K562 (cell line): Measurements from ENCODE around the gene OSBPL3. TPM values are rescaled to one million over a fixed set of nuclear protein-coding genes. Genes with fewer than 3 reads are reported as not detected.

Source experiments
- HES1 ChIP-seq: fragments of 450-650 bp; IDR thresholded peaks from 2 replicates; pipeline ENCODE4 v1.6.1; 2016; ENCODE audit warnings: low read depth, mild to moderate bottlenecking, moderate library complexity
- MAFG ChIP-seq: fragments of 450-650 bp; conservative IDR thresholded peaks from 2 replicates; pipeline ENCODE4 v1.6.1; 2016; ENCODE audit warnings: missing genetic modification characterization, missing compliant biosample characterization
- NBN ChIP-seq: fragments of 450-650 bp; IDR thresholded peaks from 2 replicates; pipeline ENCODE4 v1.6.1; 2016; ENCODE audit warnings: low read depth, mild to moderate bottlenecking
- REST ChIP-seq, 2 experiments: fragments of 450-650 bp; formaldehyde crosslinking in 1 of 2; IDR thresholded peaks; 2 replicates each; pipeline versions ENCODE4 v1.4.0 to v1.6.1; 2014 to 2020; ENCODE audit warnings: mild to moderate bottlenecking in 2 of 2, borderline replicate concordance in 1 of 2, low read depth in 1 of 2
- ZNF717 ChIP-seq: fragments of 250-450 bp; sonication (Bioruptor Pico); IDR thresholded peaks from 2 replicates; pipeline ENCODE4 v1.5.0; 2021
- polyA plus RNA-seq, 8 experiments: library from polyadenylated mRNA; depleted of rRNA in 4 of 8; stranded (reverse) in 5 of 8; unstranded in 3 of 8; fragments of >200 nt; fragmentation: Nextera tagmentation in 2 of 8; fragmentation: Illumina TruSeq in 1 of 8; extraction: Ambion mirVana in 2 of 8; extraction: Trizol in 1 of 8; gene quantifications; 2 replicates each; pipeline versions ENCODE4 v1.2.1 to v1.2.3, GENCODE V29; 2011 to 2014; ENCODE audit warnings: inconsistent platforms in 1 of 8, missing spikeins in 1 of 8
- total RNA-seq, 7 experiments: library from RNA; depleted of rRNA in 6 of 7; stranded (reverse); fragments of >200 nt in 6 of 7; fragmentation: Illumina TruSeq in 2 of 7; extraction: Trizol in 2 of 7; gene quantifications; 2 replicates each; pipeline versions ENCODE4 v1.2.1 to v1.2.3, GENCODE V29; 2011 to 2021; ENCODE audit warnings: low replicate concordance in 1 of 7

The OSBPL3 gene
- total and polyA plus RNA-seq, 9 of the 15 experiments (the other 6 are each of a cell fraction or from before 2014, with no cell fraction given) = 4.8 to 37.2 (median 26.5) TPM

- TF ChIP-seq REST (IDR thresholded peaks at IDR 0.05; ENCODE audit: borderline replicate concordance) (peak; percentile 32; the same call in 1 of the 2 replicates), REST (CRISPR knock-in tag; IDR thresholded peaks at IDR 0.05; ENCODE audit: low read depth) (no peak), ZNF717 (no peak), NBN (peak; percentile 53; the same call in 1 of the 2 replicates), MAFG (tag) (peak; percentile 89), HES1 (peak; percentile 91)
Observed at GRCh38 chr7:24763303-24763901, 216.6 kb downstream of the OSBPL3 start (continued).
